ENCODE data around the gene ACBD6. TPM values are rescaled to one million over a fixed set of nuclear protein-coding genes. Genes with fewer than 3 reads are reported as not detected.

The ACBD6 gene
- total RNA-seq, 1 donor from 2014 or later = 80.5 TPM

GRCh38 chr1:180524915-180525714 lies 22.7 kb upstream of the ACBD6 start:
- Mint-ChIP-seq H3K4me3 (no peak overlapping the region), H3K27ac (peak overlapping the region; percentile 80), H3K9me3 (no peaks in the 10 kb centered on the region), H3K4me1 (peaks cover 73% of the 10 kb centered on the region), H3K27me3 (ENCODE audit: low read depth) (no peaks in the 10 kb centered on the region), H3K36me3 (no peaks in the 10 kb centered on the region)
- DNase-seq (ENCODE audit: low spot score in 2 of 2, unreplicated experiment in 2 of 2) = no peak
- no peak for TF ChIP-seq CTCF (IDR thresholded peaks at IDR 0.05; ENCODE audit: unreplicated experiment)

GRCh38 chr1:180524160-180524914 lies 22.0 kb upstream of the ACBD6 start:
- no peaks in the 10 kb centered on the region for H3K36me3 Mint-ChIP-seq
- H3K27ac Mint-ChIP-seq = peak overlapping the region; percentile 80
- peaks cover 74% of the 10 kb centered on the region for H3K4me1 Mint-ChIP-seq
- H3K27me3 Mint-ChIP-seq (ENCODE audit: low read depth) = no peaks in the 10 kb centered on the region
- no peak overlapping the region for H3K4me3 Mint-ChIP-seq
- no peak for TF ChIP-seq CTCF (IDR thresholded peaks at IDR 0.05; ENCODE audit: unreplicated experiment)
- DNase-seq (ENCODE audit: low spot score in 2 of 2, unreplicated experiment in 2 of 2) = no peak
- no peaks in the 10 kb centered on the region for H3K9me3 Mint-ChIP-seq

GRCh38 chr1:180522213-180522515 lies 19.8 kb upstream of the ACBD6 start:
- Mint-ChIP-seq H3K27me3 (ENCODE audit: low read depth) (no peaks in the 10 kb centered on the region), H3K9me3 (no peaks in the 10 kb centered on the region), H3K27ac (peak overlapping the region; percentile 85), H3K4me3 (no peak overlapping the region), H3K36me3 (no peaks in the 10 kb centered on the region), H3K4me1 (peaks cover 71% of the 10 kb centered on the region)
- DNase-seq (ENCODE audit: low spot score in 2 of 2, unreplicated experiment in 2 of 2) = no peak
- no peak for TF ChIP-seq CTCF (IDR thresholded peaks at IDR 0.05; ENCODE audit: unreplicated experiment)

GRCh38 chr1:180521474-180522212 lies 19.3 kb upstream of the ACBD6 start:
- Mint-ChIP-seq H3K9me3 (no peaks in the 10 kb centered on the region), H3K27me3 (ENCODE audit: low read depth) (no peaks in the 10 kb centered on the region), H3K4me1 (peaks cover 68% of the 10 kb centered on the region), H3K36me3 (no peaks in the 10 kb centered on the region), H3K4me3 (no peak overlapping the region), H3K27ac (peak overlapping the region; percentile 85)
- no peak for TF ChIP-seq CTCF (IDR thresholded peaks at IDR 0.05; ENCODE audit: unreplicated experiment)
- DNase-seq (ENCODE audit: low spot score in 2 of 2, unreplicated experiment in 2 of 2) = no peak

- no peak overlapping the region for H3K4me3 Mint-ChIP-seq
- H3K36me3 Mint-ChIP-seq = no peaks in the 10 kb centered on the region
- peaks cover 60% of the 10 kb centered on the region for H3K4me1 Mint-ChIP-seq
- no peak for DNase-seq (ENCODE audit: low spot score in 2 of 2, unreplicated experiment in 2 of 2)
- H3K27ac Mint-ChIP-seq = peak overlapping the region; percentile 78
- H3K27me3 Mint-ChIP-seq (ENCODE audit: low read depth) = no peaks in the 10 kb centered on the region
- no peaks in the 10 kb centered on the region for H3K9me3 Mint-ChIP-seq
- TF ChIP-seq CTCF (IDR thresholded peaks at IDR 0.05; ENCODE audit: unreplicated experiment) = no peak
These were observed 17.5 kb upstream of the ACBD6 start for GRCh38 chr1:180519846-180520245.
